ENCODE measurements around the gene SLK.

The SLK gene

DNA sequence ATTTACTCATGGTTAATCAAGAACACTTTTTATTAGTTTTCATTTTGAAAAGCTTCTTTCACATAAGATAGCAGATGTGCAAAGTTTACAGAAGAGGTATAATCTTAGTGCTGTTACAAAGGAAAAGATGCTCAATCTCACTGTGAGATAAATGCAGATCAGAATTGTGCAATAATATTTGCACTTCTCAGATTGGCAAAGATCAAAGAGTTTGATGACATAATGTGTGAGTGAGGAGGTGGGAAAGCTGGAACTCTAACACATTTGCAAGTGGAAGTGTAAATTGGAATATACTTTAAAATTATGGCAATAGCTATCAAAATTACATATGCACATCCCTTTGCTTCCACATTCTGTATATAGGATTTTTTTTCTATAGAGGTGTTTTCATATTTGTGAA is 27.4 kb upstream of the SLK start:
- no peak for DNase-seq (ENCODE audit: low read depth in 1 of 2, low spot score in 1 of 2)

DNA sequence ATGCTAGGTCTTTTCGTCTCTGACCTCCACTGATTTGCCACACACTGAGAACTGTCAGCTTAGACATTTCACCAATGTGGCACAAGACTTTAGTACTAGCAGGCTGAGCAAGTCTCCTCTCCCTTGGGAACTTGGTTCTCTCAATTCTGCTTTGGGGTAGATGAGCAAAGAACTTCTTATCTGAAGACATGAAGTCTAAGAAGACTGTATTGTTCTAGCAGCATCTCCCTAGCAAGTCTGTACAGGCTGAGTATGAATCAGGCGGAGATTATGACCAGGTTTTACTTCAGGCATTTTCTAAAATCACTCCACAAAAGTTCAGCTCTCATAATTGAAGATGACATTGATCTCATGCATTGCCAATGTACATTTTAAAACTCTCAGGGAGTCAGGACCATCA is 25.1 kb upstream of the SLK start:
- DNase-seq (ENCODE audit: low read depth in 1 of 2, low spot score in 1 of 2), result no peak

DNA sequence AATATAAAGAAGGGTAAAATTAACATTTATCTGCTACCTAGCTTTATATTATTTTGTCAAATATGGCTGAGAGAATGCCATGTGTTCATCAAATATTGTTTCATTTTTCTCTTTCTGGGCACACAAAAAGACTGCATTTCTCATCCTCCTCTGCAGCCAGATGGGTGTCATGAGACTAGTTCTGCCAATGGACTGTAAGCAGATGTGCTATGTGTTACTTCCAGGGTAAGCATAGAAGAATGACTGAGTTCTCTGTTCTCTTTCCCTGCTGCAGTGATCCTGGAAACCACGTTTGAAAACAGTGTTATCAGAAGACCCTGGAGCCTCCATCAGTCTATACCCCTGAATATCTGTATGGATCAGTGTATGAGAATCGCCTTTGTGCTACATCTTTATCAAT is 24.1 kb upstream of the SLK start:
- DNase-seq (ENCODE audit: low read depth in 1 of 2, low spot score in 1 of 2), result no peak

DNA sequence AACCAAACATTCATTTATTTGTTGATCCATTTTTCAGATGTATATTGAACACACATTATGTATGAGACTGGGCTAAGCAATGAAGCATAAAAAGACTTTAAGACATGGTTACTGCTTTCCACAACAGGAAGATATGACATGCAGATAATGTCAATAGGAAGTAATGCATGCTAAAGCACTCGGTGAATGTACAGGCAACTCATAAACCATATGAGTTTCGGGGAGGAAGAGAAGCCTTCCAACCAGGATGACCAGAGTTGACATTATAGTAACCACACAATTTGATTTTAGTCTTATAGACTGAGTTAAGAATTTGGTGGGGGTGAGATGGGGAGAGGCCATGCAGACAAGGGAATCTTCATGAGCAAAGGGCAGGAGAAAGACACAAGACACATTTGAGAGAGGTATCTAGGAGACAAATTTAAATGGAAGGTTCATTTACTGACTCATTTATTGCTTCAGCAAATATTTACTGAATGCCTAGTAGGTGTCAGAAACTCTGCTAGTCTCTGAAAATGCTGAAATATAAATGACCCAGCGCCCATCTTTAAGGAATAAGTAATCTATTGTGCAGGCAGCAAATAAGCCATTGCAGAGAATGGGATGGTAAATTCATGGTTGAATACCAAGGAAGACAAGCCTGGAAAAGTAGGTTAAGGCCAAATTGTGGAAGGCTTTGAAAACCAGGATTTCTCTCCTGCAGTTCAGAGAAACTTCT is 19.0 kb upstream of the SLK start:
- DNase-seq (ENCODE audit: low read depth in 1 of 2, low spot score in 1 of 2), result no peak

DNA sequence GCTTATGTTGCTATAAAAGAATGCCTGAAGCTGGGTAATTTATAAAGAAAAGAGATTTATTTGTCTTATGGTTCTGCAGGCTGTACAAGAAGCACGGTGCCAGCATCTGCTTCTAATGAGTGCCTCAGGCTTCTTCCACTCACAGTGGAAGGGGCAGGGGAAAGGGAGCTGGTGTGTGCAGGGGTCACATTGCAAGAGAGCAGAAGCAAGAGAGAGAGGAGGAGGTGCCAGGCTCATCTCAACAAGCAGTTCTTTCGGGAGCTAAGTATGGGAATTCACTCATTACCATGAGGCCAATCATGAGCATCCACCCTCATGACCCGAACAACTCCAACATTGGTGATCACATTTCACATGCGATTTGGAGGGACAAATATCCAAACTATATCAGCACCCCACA is 17.2 kb upstream of the SLK start:
- no peak for DNase-seq (ENCODE audit: low read depth in 1 of 2, low spot score in 1 of 2)

DNA sequence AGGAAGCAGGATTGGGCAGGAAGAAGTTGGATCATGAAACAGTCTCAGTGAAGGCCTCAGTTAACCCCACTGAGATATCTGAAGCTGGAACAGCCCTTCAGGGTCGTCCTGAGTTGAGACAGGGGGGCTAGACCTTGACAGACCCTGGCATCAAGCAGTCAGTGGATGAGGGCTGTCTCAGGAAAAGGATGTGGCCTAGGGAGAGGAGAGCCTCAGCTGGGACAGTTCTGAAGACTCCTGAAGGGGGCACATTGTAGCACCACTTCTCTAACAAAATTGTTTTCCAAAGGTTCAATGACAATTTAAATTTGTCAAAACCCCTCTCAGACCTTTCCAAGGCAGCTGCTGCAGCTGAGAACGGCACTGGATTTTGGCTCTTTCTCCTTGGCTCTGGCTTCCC is 15.8 kb upstream of the SLK start:
- DNase-seq (ENCODE audit: low read depth in 1 of 2, low spot score in 1 of 2), result no peak

DNA sequence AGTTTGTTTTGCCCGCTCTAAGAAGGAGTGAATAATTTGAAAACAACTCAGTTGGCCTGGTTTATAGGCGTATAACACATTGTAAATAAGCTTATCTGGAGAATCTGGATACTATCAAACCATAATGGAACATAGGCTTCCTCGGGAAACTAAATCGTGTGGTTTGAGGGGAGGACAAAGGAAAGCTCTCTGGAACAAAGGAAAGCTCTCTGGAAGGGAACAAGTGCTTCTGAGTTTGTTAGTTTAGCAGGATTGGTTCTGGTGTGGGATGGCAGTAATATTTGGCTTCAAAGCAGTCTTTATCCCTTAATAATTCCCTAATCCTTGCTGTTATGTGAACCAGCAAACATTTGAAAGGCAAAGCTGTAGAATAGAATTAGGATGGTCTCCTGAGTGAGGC is 15.0 kb upstream of the SLK start:
- no peak for DNase-seq (ENCODE audit: low read depth in 1 of 2, low spot score in 1 of 2)

DNA sequence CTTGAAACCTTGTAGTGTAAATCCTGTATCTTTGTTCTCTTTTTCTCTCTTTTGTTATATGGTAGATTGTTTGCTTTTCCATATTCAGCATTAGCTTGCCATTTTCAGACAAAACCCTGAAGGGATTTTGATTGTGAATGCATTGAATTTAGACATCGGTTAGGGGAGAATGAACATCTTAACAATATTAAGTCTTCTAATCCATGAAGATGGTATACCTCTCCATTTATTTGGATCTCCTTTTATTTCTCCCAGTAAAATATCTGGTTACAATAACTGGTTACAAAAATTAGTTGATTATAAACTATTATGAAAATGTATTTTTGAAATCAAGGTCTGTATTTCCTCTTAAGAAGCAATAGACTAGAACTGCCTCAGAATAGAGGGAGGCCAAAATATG is 12.4 kb upstream of the SLK start:
- DNase-seq (ENCODE audit: low read depth in 1 of 2, low spot score in 1 of 2), result no peak

DNA sequence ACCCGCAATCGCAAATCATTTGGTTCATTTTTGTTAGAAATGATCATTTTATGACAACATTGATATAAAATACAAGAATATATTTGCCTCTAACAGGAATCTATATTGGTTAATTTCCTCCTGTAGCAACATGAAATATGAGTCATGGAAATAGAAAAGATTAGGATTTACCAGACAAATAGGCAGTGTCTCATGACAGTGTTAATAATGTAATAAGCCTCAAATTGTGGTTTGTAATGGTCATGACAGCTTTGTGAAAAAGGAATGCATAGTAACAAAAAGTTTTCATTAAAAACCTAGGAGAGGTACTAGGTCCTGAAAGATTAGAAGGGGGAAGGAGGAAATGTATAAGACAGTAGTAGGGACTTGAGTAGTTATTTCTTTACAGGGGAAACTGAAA is 7.9 kb upstream of the SLK start:
- no peak for DNase-seq (ENCODE audit: low read depth in 1 of 2, low spot score in 1 of 2)

DNA sequence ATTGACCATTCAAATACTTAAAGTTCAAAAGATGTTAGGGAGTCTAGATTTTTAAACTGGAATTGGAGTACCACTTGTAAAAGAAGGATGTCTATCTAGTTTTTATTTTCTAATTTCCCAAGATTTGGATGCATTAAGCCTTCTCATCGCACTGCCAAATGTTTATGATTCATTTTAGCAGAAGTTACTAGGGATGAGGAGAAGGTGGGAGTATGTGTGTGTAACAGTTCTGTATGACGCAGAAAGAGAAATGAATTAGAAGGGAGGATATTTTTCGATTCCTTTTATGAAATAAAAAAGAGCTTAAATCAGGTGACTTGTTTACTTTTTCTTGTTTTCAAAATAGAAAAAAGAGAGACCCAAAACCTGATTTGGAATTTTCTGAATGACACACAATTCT is 6.8 kb upstream of the SLK start:
- no peak for DNase-seq (ENCODE audit: low read depth in 1 of 2, low spot score in 1 of 2)

DNA sequence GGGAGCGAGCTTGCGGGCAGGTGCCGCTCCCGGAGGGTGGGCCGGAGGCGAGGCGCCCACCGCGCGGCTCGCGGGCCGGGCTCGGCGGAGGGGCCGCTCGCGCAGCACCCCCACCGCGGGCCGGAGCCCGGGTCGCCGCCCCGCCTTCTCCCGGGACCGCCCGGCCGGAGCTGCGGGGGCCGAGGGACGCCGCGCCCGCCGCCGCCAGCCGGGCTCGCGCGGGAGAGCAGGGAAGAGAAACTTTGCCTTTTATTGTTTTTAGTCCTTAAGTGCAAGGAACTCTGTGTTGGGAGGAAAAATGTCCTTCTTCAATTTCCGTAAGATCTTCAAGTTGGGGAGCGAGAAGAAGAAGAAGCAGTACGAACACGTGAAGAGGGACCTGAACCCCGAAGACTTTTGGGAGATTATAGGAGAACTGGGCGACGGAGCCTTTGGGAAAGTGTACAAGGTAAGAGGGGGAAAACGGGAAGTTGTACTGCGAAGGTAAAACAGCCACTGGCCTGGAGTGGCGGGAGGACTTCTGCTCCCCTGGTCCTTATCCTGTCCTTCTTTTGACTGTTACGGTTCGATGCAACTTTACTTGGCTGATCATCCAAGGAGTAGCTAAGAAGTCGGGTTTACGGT is 620 bp downstream of the SLK start:
- no peak for DNase-seq (ENCODE audit: low read depth in 1 of 2, low spot score in 1 of 2)

DNA sequence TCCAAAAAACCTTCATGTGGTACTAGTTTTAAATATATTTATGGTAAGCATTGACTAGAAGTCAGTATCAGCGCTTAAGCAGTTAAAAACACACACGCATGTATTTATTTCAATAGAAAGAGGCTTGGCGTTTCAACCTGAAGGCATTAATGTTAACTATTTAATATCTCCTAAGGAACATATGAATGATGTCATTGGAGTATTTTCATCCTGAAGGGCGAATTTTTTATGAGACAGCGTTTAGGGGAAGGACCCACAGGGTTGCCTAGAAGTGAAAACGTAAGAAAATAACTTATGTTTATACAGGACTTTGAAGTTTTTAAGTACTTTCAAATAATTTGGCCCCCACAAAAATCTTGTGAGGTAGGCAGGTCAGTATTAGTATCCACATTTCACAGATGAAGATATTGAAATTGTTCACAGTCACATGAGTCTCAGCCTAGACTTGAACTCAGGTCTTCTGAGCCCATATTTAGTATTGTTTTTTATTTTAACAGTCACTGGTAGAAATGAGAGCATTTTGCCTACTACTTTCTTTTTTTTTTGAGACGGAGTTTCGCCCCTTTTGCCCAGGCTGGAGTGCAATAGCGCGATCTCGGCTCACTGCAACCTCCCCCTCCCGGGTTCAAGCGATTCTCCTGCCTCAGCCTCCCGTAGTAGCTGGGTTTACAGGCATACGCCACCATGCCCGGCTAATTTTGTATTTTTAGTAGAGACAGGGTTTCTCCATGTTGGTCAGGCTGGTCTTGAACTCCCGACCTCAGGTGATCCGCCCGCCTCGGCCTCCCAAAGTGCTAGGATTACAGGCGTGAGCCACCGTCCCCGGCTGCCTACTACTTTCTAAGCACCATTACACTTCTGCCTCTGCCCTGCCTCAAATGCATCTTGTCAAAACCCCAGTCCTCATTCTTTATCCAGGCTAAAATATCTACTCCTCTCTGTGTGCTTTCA is 1.8 kb downstream of the SLK start:
- no peak for DNase-seq (ENCODE audit: low read depth in 1 of 2, low spot score in 1 of 2)

DNA sequence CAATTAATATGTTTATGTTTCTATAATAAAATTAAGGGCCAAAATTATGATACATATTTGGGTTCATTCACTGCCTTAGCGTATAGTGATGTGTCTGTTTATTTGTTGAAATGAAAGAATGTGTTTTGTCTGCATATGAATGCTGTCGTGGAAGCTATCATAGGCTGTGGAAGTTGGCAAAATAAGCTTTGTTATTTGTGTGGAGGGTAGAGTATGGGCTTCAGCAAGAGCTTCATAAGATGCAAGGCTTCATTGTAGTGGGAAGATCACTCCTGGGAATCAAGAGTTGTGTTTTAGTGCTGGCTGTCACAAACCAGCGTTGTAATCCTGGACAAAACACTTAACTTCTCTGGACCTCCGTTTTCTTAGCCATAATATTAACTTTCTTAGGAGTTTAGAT is 2.5 kb downstream of the SLK start:
- no peak for DNase-seq (ENCODE audit: low read depth in 1 of 2, low spot score in 1 of 2)

DNA sequence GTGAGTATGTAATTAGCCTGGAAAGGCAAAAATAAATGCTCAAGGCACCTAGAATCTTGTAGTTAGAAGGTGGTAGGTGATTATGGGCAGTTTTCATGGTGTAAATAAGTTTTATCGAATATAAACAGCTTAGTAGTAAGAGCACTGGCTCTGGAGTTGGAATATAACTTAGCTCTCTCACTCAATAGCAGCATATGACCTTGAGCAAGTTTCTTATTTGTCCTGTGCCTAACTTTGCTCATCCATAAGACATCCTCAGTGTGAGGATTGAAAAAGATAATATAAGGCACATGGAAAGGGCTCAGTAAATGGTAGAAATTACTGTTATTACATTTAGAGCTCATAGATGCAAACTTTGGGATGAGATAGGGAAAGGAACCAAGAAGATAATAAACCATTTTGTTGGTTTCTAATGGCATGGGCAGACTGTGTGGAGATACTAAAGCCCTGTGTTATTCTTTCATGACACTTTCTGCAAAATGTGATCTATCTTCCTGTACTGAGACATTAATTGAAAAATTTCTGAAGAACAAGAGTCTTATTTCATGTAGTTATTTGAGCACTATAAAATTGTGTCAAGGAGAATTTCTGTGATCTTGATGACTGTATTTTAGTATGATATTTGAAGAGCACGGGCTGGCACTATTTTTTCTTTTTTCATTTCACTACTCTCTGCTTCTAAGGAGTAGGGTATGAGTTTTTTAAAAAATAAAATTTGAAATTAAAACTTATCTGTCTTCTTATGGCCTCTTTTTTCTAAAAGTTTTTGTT is 3.1 kb downstream of the SLK start:
- no peak for DNase-seq (ENCODE audit: low read depth in 1 of 2, low spot score in 1 of 2)

DNA sequence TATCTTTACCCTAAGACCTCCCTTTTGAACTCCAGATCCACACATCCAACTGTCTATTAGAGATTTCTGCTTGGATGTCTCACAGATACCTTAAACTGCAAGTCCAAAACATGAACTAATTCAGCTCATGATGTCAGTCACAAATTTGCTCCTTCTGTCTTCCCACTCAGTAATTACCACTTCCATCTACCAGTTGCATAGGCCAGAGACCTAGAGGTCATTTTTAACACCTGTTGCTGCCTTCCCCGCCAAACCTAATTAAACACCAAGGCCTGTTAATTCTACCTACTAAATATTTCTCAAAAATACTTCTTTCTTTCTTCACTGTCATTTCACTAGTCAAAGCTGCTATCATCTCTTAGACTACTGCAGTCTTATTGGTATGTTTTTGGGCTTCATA is 8.2 kb downstream of the SLK start:
- DNase-seq (ENCODE audit: low read depth in 1 of 2, low spot score in 1 of 2), result no peak

DNA sequence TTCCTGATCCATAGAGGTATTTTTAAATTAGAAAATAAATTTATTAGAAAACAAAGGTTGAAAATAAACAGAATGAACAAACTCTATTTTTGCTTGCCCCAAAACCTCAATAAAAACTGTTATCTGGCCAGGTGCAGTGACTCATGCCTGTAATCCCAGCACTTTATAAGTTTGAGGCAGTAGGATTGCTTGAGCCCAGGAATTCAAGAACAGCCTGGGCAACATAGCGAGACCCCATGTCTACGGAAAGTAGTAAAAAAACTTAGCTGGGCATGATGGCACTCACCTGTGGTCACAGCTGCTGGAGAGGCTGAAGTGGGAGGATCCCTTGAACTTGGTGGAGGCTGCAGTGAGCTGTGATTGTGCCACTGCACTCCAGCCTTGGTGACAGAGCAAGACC is 10.3 kb downstream of the SLK start:
- DNase-seq (ENCODE audit: low read depth in 1 of 2, low spot score in 1 of 2), result no peak

DNA sequence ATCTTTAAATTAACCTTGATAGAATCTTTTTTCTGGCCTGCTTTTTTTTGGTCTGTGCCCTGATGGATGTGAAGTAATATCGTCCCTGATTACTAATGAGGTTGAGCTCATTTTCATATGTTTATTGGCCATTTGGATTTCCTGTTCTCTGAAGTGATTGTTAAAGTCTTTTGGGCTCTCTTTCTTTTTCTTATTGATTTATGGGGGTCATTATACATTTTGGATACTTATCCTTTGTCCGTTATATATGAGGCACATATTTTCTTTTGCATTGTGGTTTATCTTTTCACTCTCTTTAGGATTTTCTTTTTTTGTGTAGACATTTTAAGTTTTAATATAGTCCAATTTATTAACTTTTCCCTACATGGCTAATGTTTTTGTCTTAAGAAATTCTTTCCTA is 12.6 kb downstream of the SLK start:
- no peak for DNase-seq (ENCODE audit: low read depth in 1 of 2, low spot score in 1 of 2)

DNA sequence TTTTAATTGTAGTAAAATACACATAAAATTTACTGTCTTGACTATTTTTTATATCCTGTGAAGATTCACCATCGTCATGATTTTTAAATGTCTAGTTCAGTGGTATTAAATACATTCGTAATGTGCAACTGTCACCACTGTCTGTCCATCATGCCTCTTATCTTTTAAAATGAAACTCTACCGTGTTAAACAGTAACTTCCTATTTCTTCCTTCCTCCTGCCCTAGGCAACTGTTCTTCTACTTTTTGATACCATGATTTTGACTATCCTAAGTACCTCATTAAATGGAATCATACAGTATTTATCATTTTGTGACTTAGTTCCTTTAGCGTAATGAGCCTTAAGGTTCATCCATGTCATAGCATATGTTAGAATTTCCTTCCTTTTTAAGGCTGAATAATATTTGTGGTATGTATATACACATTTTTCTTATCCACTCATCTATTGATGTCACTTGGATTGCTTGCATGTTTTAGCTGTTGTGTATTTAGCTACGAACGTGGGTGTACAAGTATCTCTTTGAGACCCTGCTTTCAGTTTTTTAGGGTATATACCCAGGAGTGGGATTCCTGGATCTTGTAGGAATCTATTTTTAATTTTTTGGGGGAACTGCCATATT is 13.5 kb downstream of the SLK start:
- no peak for DNase-seq (ENCODE audit: low read depth in 1 of 2, low spot score in 1 of 2)

DNA sequence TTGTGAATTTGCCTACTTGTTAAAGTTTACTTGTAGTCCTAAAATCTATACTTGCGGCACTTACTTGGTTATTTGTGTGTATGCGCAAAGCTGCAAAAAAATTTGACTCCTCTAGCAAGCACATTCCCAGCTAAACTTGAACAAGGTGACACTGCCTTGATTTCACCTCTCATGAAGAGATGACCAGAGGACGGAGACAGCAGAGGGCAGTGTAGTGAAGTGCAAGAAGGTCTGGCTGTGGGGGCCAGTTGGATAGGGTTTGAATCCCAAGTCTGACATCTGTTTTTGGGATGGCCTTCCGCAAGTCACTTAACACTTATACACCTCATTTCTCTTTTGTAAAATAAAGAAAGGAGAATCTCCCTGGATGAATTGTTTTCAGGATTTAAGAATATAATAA is 15.7 kb downstream of the SLK start:
- DNase-seq (ENCODE audit: low read depth in 1 of 2, low spot score in 1 of 2), result no peak

DNA sequence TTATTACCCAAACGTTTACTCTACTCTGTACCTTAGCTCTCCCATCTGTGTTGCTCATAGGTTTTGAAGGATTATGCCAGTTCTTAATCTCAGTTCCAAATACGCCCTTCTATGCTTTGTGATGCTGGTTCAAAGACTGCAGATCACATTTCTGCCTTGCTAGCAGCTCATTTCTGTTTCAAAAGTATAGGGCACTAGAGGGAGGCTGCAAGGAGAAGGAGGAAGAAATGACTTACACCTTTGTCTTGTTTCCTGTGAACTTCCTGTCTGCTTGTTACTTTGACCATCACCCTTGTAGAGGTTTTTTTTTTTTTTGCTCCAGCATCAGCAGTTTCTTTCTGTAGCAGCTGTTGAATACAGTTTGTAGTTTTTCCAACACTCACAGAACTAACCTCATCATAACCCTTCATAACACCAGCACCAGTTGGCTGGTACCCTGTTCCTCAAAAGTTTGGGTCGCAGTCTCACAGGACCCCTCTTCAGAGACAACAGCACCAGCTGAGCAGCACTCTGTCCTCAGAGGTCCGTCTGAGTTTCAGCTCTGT is 16.5 kb downstream of the SLK start:
- no peak for DNase-seq (ENCODE audit: low read depth in 1 of 2, low spot score in 1 of 2)

DNA sequence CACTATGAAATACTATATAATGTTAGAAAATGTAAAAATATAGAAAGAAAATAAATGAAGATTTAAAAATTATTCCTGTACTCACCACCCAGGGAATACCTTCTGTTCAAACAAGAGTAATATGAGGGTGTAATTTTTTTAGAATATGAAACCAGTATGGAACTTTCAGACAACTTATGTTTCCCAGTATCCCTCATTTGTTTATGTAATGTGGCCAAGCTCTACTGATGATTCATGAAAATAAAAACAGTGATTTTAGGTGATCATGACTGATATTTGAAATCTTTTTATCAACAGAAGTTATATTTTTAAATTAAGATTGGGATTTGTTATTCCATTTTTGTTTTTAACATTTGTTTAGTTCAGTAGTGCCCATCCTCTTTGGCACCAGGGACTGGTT is 18.8 kb downstream of the SLK start:
- no peak for DNase-seq (ENCODE audit: low read depth in 1 of 2, low spot score in 1 of 2)

Measured in activated T-helper 1 cell treated with anti-CD3 and anti-CD28 coated beads, Interleukin-2, amount 50 U/mL, for 16 hours (primary cell).